Measurements from ENCODE around the gene ASB6.
"Not testable (repeated sequence)": the region's sequence is repeated elsewhere in the genome, so short reads cannot be mapped to it uniquely, and the experiment has no call there.

Gene ASB6

GRCh38 chr9:129640871-129641749, 841 bp downstream of the ASB6 start:
- DNase-seq, result peak; percentile 11

- no peak for DNase-seq
These were observed 1.7 kb downstream of the ASB6 start for GRCh38 chr9:129640086-129640870.

- no peak for DNase-seq
These were observed 2.2 kb downstream of the ASB6 start for GRCh38 chr9:129639756-129640085.

- no peak for DNase-seq
These were observed 2.8 kb downstream of the ASB6 start for GRCh38 chr9:129639034-129639630.

- DNase-seq, result no peak
These were observed 4.1 kb downstream of the ASB6 start for GRCh38 chr9:129637673-129638439.

- DNase-seq, result no peak
These were observed 4.8 kb downstream of the ASB6 start for GRCh38 chr9:129637102-129637501.

GRCh38 chr9:129636343-129636742, 5.6 kb downstream of the ASB6 start:
- not testable (repeated sequence) for DNase-seq

- DNase-seq, result no peak
These were observed 6.6 kb downstream of the ASB6 start for GRCh38 chr9:129635099-129636065.

GRCh38 chr9:129633848-129634247, 8.1 kb downstream of the ASB6 start:
- DNase-seq, result no peak

- DNase-seq, result no peak
These were observed 8.7 kb downstream of the ASB6 start for GRCh38 chr9:129633207-129633606.

GRCh38 chr9:129632460-129632859, 9.5 kb downstream of the ASB6 start:
- no peak for DNase-seq

GRCh38 chr9:129631674-129632129, 10.2 kb downstream of the ASB6 start:
- DNase-seq, result no peak

- no peak for DNase-seq
These were observed 10.8 kb downstream of the ASB6 start for GRCh38 chr9:129630967-129631673.

- no peak for DNase-seq
These were observed 12.6 kb downstream of the ASB6 start for GRCh38 chr9:129629251-129629820.

GRCh38 chr9:129628709-129629108, 13.2 kb downstream of the ASB6 start:
- no peak for DNase-seq

- no peak for DNase-seq
These were observed 14.2 kb downstream of the ASB6 start for GRCh38 chr9:129627556-129628440.

GRCh38 chr9:129626625-129627284, 15.2 kb downstream of the ASB6 start:
- peak; percentile 22 for DNase-seq

- peak; percentile 84 for DNase-seq
These were observed 15.8 kb downstream of the ASB6 start, which contains the start of gene NTMT1 for GRCh38 chr9:129626079-129626624. TSS of gene NTMT1 (plus strand) at chr9:129626163. CDS start at chr9:129632704, 6,541 bp downstream.

Data from CD4-positive, alpha-beta T cell treated with Interleukin-4 for 4 hours (primary cell).